HG02623 (cell line): ENCODE results near the gene SREK1IP1.

ENCODE experiments used
- ATAC-seq: cut with Tn5 transposase; IDR thresholded peaks from one replicate; pipeline ENCODE4 v1.9.1; 2021; ENCODE audit warnings: moderate library complexity; ENCODE audit not compliant: unreplicated experiment

The SREK1IP1 gene

GRCh38 chr5:64688391-64688790 is 80.1 kb downstream of the SREK1IP1 start:
- no peak for ATAC-seq

DNA sequence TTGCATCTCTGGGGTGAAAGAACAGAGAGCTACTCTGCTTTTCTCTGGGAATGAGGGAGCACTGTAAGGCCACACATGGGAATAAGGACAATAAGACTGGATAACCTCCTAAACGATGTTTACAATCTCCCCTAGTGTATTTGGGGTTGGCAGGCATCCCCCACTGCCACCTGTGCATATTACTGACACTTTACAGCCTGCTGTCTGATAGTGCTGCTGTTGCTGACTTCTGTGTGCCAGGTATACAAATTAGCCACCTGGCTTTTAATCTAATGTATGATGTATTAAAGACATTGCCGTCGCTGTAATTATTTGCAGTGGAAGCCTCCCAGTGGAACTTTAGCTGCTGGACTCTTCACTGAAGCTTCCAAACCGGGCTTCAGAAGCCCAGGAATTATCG is 82.6 kb downstream of the SREK1IP1 start:
- ATAC-seq = no peak

DNA sequence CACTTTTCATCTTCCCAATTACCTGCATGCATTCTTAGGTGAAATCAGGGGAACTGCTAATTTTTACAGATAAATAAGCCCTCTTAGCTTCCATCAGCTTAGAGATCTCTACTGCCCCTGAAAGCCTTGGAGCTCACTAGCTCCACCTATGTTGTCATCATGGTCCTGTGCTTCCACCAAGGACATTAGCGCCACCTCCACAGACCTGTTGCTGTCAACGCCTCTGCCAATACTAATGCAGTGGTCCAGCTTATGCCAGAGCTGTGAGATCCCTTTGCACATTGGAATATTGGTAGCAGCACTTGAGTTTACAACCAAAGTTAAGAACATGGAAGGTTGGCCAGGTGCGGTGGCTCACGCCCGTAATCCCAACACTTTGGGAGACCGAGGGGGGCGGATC is 85.9 kb downstream of the SREK1IP1 start:
- no peak for ATAC-seq

- ATAC-seq = no peak
Measured at GRCh38 chr5:64680289-64680688, 88.2 kb downstream of the SREK1IP1 start.

- ATAC-seq = no peak
Measured at GRCh38 chr5:64678374-64678773, 90.1 kb downstream of the SREK1IP1 start.

GRCh38 chr5:64671678-64672077 is 96.8 kb downstream of the SREK1IP1 start:
- ATAC-seq = no peak

DNA sequence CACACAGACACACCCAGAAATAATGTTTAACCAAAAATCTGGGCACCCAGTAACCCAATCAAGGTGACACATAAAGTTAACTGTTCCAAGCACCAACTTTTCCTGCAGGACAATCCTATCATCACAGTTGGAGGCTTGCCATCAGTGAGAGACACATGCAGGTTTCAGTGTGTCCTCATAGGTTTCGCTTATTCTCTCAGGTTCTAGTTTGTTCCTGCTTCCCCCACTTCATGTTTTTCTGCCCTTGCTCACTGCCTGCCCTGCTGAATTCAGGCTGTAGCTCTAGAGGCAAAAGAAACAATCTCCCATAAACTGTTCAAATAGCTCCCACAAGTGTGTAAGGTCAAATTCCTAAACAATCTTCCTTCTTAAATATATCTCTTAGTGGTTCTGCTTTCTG is 98.2 kb downstream of the SREK1IP1 start:
- no peak for ATAC-seq
